Stimulated activated CD4-positive, alpha-beta T cell treated with anti-CD3 and anti-CD28 coated beads, Interleukin-12 subunit alpha, Interleukin-12 subunit beta, amount 100 ng/mL, for 24 hours (primary cell): ENCODE data around the gene RANBP3.
"Not testable (repeated sequence)": the region's sequence is repeated elsewhere in the genome, so short reads cannot be mapped to it uniquely, and the experiment has no call there.

Experiments used
- DNase-seq, 2 experiments: peaks; one replicate each; pipeline ENCODE4 v3.0.0-alpha.2; 2020; ENCODE audit warnings: low read depth in 2 of 2

The RANBP3 gene

GRCh38 chr19:6006896-6007295 is 29.0 kb upstream of the RANBP3 start:
- DNase-seq = no peak

DNA sequence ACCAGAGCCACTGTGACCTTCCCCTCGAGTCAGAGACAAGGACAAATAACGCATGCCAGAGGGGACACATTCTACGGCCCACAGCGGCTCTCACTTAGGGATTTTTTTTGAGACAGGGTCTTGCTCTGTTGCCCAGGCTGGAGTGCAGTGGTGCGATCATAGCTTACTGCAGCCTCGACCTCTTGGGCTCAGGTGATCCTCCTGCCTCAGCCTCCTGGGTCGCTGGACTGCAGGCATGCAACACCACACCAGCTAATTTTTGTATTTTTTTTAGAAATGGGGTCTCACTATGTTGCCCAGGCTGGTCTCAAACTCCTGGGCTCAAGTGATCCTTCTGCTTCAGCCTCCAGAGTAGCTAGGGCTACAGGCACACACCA is 28.1 kb upstream of the RANBP3 start:
- DNase-seq = not testable (repeated sequence)

DNA sequence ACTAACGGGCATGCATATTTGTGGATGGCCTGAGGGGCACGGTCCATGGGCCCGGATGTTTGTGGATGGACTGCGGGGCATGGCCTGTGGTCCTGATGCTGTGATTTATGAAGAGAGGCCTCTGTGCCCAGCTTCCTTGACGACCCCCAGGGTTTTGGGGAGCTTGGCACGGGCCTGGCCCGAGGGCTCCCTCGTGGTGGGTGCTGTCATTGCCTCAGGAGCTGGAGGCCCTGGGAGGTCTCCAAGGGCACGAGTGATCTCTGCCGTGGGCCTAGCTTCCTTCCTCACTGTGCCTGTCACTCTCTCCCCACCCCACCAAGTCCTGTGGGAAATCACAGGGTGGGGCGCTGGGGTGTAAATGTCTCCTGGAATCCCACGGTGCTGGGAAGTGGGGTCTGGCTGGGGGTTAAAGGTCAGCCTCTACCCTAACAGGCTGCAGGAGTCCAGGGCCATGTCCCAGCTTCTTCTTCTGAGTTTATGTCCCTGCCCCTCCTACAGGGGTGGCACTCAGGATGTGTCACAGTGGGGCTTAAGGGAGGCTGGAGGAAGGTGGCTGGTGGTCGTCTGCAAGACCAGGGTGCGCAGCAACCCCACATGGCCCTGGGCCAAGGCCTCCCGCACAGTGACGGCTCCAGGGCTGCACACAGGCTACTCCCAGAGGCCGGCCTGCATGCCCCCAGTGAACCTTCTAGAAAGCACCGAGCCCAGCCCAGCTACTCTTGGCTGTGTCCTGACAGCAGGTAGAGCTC is 27.6 kb upstream of the RANBP3 start:
- no peak for DNase-seq

- no peak for DNase-seq
These were observed 26.0 kb upstream of the RANBP3 start for GRCh38 chr19:6003976-6004375.

DNA sequence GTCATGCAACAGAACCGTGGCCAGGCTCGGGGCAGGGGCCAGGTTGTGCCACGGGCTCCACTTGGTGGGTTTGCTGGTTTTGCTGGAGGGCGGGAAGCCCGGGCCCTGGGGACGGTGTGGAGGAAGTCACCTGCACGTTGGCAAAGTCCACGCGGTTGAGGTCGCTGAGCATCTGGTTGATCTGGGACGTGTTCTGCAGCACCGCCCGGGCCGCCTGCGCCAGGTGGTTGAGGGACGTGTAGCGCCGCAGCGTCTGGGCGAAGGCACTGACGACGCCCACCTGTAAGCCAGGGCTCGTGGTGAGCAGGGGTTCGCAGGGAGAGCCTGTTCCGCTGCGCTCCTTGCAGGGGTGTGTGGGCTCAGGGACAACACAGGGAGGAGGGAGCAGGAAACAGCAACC is 24.7 kb upstream of the RANBP3 start:
- no peak for DNase-seq

GRCh38 chr19:6000228-6000847 is 22.4 kb upstream of the RANBP3 start:
- DNase-seq = no peak

- no peak for DNase-seq
These were observed 21.8 kb upstream of the RANBP3 start for GRCh38 chr19:5999693-6000092.

- no peak for DNase-seq
These were observed 19.4 kb upstream of the RANBP3 start for GRCh38 chr19:5997371-5997770.

GRCh38 chr19:5996623-5997320 is 18.8 kb upstream of the RANBP3 start:
- no peak for DNase-seq

DNA sequence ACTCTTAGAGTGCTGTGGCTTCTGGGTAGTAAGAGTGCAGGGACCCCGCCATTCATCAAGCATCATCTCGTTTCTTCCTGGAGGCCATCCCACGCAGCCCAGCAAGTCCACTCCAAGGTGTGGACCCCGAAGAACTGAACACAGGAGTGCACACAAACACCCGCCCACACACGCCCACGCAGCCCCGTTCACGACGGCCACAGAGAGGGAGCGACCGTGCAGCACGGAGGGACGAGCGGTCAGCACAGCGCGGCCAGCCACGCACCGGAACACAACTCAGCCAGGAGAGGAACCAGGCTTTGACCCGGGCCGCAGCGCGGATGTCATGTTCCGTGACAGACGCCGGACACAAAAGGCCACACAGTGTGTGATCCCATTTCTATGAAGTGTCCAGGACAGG is 18.2 kb upstream of the RANBP3 start:
- DNase-seq = no peak

GRCh38 chr19:5995606-5996005 is 17.7 kb upstream of the RANBP3 start:
- DNase-seq = no peak

DNA sequence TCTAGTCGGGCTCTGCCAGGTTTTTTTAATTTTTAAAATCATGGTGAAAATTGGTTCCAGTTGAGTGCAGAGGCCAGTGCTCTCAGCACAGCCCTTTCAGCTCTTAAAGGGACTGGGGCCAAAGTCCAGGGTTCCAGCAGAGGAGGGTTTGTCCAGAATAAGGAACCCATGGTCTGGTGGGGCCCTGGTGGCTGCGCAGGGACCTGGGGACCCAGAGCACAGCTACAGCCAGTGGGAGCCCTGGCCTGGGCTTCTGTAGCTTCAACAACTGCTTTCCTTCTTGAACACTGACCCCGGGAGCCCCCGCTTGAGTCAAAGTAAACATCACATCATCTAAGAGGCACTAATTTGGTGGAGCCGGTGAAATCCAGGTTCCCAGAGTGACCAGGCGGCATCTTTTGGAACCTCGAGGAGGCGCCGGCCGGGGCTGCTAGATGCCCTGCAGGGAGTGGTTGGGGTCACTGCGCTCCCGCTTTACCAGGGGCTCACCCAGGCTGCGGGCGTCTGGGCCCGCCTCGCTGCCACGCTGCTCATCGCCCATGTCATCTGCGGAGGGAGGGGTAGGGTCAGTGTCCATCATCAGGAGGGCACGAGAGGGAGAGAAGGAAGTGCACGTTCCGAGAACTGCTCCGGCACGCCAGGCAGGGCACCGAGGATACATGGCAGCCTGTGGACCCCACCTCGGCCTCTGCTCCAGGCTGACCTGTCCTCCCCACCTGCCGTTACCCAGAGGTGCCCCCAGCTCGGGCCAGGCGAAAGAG is 16.6 kb upstream of the RANBP3 start:
- DNase-seq = no peak

- DNase-seq = no peak
These were observed 15.9 kb upstream of the RANBP3 start for GRCh38 chr19:5993648-5994358.

GRCh38 chr19:5993201-5993600 is 15.3 kb upstream of the RANBP3 start:
- no peak for DNase-seq

DNA sequence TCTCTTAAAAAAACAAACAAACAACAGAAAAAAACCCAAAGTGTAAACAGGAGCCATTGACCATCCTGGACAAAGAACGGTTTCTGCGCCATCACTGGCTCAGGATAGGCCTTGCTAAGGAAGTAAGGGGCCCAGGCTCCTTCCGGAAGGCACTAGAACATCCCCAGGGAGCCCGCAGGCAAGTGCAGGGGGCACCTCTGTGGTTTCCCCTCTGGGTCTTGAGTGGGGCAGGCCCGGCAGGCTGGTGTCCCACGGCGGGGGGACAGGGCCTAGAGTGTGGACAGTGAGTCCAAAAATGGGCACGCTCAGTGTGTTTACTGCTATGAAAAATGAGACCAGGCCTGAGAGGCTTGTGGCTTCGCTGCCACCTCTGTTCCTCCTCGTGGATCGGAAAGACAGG is 14.8 kb upstream of the RANBP3 start:
- DNase-seq = no peak

- no peak for DNase-seq
These were observed 13.4 kb upstream of the RANBP3 start for GRCh38 chr19:5991244-5991838.

GRCh38 chr19:5990289-5990797 is 12.4 kb upstream of the RANBP3 start:
- no peak for DNase-seq

GRCh38 chr19:5989388-5990074 is 11.6 kb upstream of the RANBP3 start:
- no peak for DNase-seq

GRCh38 chr19:5988517-5989387 is 10.8 kb upstream of the RANBP3 start:
- DNase-seq = no peak
